NB4 (cell line): ENCODE measurements around the gene SH3YL1.

ENCODE experiments used
- CTCF ChIP-seq: IDR thresholded peaks from one replicate; pipeline ENCODE4 v1.5.1; 2012; ENCODE audit warnings: low read depth, low read length
- POLR2A ChIP-seq: IDR thresholded peaks from 2 replicates; pipeline ENCODE4 v1.6.1; 2011; ENCODE audit warnings: mild to moderate bottlenecking; ENCODE audit not compliant: insufficient read length; ENCODE audit errors: extremely low read depth

GRCh38 chr2:169741-170140, 94.1 kb downstream of the SH3YL1 start:
- TF ChIP-seq CTCF (no peak), POLR2A (no peak)
